Measurements from ENCODE around the gene RNF5.
"Not testable (repeated sequence)": the region's sequence is repeated elsewhere in the genome, so short reads cannot be mapped to it uniquely, and the experiment has no call there.

Gene RNF5, protein sequence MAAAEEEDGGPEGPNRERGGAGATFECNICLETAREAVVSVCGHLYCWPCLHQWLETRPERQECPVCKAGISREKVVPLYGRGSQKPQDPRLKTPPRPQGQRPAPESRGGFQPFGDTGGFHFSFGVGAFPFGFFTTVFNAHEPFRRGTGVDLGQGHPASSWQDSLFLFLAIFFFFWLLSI

GRCh38 chr6:32177788-32178546 lies at the start of gene RNF5:
TSS of gene RNF5 (plus strand) at chr6:32178405. CDS start at chr6:32178512, 107 bp downstream.
- in situ Hi-C loops (cut with HindIII; ENCODE audit: low sequenced_read_pairs): no loop called here

DNA sequence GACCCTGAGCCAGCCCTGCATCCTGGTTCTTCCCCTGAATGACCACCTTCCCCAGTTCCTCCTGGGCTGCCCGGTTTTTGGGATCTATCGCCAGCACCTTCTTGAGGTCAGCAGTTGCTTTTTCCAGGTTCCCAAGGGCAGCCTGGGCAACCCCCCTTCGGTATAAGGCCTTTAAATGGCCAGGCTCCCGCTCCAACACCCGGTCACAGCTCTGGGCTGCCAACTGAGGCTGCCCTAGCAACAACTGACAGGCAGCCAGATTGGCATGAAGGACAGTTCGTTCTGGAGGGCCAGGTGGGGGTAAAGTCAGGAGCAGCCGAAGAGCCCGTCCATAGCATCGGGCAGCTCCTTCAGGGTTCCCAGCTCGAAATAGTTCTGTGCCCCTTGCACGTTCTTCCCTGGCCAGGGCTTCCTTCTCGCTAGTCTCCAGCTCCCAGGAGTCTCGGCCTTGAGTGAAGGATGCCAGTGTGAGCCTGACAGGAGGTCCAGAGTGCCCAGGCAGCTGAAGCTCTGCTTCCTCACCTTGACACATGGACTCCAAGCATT lies 49.4 kb upstream of the RNF5 start:
- in situ Hi-C loops (cut with HindIII; ENCODE audit: low sequenced_read_pairs): no loop called here

- in situ Hi-C loops (cut with HindIII; ENCODE audit: low sequenced_read_pairs): no loop called here
These were observed 48.7 kb upstream of the RNF5 start for GRCh38 chr6:32129297-32130088.

GRCh38 chr6:32131439-32131948 lies 46.7 kb upstream of the RNF5 start:
- in situ Hi-C loops (cut with HindIII; ENCODE audit: low sequenced_read_pairs): no loop called here

DNA sequence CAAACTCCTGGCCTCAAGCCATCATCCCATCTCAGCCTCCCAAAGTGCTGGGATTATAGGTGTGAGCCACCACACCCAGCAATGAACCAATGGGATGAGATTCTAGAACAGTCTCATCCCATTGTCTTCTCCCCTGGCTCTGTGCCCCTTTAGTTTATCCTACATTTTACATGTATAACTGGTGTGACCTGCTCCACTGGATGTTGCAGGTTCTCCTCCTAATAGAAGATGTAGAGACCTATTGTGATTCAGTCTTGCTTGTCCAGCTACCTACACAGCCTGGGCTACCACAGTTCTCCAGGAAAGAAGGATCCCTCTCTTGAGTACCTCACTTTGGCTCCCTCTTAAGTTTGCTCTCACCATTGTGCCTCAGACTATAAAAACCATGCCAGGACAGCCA lies 46.1 kb upstream of the RNF5 start:
- in situ Hi-C loops (cut with HindIII; ENCODE audit: low sequenced_read_pairs): no loop called here

DNA sequence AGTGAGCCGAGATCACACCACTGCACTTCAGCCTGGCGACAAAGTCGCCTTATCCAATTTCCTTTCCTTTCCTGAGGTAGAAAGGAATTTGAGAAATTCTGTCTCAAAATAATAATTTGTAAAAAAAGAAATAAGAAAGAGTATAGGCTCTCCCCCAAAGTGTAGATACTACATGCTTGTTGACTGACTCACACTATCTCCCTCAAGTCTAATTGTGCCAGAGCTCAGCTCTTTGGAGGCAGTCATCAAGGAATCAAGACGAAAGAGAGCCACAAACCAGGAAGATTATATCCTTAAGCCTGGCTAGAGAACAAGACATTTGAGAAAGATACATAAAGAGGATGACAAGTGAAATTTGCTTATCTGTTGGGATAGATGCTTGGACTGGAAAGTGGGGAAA lies 44.4 kb upstream of the RNF5 start:
- in situ Hi-C loops (cut with HindIII; ENCODE audit: low sequenced_read_pairs): no loop called here

GRCh38 chr6:32137454-32137853 lies 40.8 kb upstream of the RNF5 start:
- in situ Hi-C loops (cut with HindIII; ENCODE audit: low sequenced_read_pairs): no loop called here

GRCh38 chr6:32139590-32139989 lies 38.6 kb upstream of the RNF5 start:
- in situ Hi-C loops (cut with HindIII; ENCODE audit: low sequenced_read_pairs): no loop called here

DNA sequence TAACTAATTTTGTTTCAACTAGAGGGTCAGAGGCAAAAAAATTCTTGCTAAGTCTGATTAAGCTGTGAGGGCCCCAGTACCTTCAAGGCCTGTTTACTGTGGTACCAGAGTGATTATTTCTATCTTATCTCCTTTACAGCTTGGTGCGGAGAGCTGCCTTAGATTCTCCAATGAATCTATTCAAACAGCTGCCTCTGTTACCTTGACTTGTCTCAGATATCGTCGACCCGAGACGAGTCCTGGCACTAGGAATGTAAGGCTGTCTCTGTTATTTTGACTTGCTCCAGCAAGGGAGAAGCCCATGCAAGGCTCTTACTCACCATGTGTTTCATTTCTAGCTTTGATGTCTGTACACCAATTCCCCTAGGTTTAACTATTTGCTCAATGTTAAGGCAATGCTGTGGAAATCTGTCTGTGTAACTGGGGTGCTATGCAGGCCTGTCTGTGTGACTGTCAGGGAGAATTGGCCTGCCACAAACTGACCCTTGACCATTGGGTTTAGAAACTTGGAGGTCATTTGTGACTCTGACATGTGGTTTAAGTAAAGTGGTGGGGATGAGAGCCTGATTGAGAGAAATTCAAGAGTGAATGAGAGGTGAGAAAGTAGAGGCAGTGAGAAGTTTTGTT lies 37.7 kb upstream of the RNF5 start:
- in situ Hi-C loops (cut with HindIII; ENCODE audit: low sequenced_read_pairs): no loop called here

GRCh38 chr6:32144238-32144637 lies 34.0 kb upstream of the RNF5 start:
- in situ Hi-C loops (cut with HindIII; ENCODE audit: low sequenced_read_pairs): not testable (repeated sequence)

- in situ Hi-C loops (cut with HindIII; ENCODE audit: low sequenced_read_pairs): no loop called here
These were observed 31.9 kb upstream of the RNF5 start for GRCh38 chr6:32146287-32146686.

DNA sequence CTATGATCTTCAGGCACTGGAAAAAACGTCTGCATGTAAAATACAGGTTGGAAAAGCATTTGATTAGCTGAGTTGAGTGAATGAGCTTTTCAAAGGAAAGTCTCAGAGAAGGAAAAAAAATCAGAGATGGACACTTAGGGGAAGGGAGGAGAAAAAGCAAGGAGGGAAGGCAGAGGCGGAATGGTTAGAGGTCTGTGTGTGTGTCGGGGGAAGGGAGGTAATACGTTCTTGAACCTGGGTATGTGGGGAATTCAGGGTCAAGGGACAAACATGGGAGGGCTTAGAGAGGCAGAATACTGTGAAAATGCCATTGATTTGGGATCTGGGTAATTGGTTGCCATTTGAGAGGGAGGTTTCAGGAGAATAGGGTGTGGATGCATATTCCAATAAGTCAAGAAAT lies 31.5 kb upstream of the RNF5 start:
- in situ Hi-C loops (cut with HindIII; ENCODE audit: low sequenced_read_pairs): no loop called here

DNA sequence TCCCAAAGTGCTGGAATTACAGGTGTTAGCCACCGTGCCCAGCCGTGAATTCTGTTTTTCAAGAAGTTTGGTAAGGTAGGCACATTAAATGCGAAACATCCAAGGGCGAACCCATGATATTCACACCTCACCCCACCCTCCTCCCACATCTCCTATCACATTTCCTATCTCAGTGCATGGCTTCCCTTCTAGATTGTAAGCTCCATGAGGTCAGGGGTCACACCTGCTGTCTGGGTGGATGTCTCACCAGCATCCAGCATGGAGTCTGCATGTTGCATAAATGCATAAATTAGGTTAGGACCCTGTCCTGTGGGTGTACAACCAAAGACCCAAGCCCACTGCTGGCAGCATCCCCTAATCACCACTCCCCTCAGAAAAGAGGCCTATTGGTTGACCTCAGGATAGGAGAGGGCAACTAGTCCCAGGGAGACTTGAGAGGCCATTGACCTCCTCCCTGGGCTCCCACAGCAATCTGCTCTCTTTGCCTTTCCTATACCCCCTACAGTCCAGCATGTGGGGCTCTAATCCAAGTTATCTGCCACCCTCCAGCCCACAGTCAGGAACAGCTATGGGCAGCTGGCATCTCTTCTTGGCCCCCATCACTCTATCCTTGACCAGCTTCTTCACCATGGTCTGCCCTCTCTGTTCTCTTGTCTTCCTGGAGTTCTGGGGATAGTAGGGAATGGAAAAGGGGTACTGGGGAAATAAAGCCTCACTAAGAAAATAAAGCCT lies 30.6 kb upstream of the RNF5 start:
- in situ Hi-C loops (cut with HindIII; ENCODE audit: low sequenced_read_pairs): no loop called here

DNA sequence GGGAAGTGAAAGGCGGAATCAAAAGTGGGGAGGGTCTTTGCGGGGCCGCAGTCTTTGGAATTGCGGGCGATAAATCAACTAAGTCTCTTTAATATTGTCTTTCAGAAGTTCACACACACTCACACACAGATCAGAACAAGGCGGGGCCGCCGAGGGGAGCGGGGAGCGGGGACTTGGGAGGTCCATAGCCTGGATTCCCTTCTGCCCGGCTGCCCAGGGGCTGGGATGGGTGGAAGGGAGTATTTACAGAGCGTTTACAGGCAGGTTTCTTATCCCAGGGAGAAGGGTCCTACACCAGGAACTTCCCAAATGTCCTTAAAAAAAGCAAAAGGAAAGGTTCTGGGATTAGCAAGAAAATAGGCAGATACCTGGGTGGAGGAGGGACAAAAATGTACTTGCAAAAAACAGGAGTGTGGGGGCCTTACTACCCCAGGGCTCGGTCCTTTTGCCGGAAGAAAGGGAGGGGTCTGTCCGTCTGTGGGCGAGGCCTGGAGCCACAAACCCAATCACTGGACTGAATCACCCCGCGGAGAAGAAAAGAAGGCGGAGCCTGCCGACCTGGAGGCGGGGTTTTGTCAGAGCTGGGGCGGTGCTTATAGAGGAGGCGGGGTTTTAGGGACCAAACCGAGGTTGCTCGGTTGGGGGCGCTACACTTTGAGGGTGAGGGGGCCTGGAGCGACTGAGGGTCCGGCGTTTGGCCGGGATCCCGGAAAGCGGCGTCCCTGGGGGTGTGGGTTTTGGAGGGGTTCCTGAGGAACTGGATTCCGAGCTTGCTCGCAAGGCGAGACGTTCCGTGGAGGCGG lies 29.7 kb upstream of the RNF5 start:
- in situ Hi-C loops (cut with HindIII; ENCODE audit: low sequenced_read_pairs): no loop called here

DNA sequence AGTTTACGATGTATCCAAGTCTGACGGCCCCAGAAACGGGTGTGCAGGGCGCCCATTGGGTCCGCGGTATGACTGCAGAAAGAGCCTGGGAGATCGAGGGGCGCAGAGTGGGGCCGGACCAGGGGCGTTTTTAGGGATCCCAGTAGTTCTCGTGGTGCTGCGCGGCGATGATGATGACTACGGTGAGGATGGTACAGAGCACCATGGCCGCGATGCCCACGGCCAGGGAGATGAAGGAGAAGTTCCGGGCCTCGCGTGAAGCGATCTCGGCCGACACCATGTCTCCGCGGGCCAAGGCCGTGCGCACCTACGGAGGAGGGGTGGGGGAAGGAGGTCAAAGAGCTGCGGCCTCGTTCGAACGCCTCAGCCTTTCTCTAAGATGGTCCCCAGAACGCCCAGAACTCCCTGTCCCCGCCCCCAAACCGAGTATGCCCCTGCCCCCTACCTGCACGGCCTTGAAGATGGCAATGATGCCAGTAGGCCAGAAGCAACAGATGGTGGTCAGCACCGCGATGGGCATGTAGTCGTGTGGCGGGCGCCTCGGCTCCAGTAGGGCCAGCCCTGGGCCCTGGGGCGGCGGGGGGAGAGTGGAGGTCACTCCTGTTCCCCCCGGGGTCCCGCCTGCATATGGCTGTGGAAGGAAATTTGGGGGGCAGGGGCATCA lies 29.0 kb upstream of the RNF5 start:
- in situ Hi-C loops (cut with HindIII; ENCODE audit: low sequenced_read_pairs): no loop called here

DNA sequence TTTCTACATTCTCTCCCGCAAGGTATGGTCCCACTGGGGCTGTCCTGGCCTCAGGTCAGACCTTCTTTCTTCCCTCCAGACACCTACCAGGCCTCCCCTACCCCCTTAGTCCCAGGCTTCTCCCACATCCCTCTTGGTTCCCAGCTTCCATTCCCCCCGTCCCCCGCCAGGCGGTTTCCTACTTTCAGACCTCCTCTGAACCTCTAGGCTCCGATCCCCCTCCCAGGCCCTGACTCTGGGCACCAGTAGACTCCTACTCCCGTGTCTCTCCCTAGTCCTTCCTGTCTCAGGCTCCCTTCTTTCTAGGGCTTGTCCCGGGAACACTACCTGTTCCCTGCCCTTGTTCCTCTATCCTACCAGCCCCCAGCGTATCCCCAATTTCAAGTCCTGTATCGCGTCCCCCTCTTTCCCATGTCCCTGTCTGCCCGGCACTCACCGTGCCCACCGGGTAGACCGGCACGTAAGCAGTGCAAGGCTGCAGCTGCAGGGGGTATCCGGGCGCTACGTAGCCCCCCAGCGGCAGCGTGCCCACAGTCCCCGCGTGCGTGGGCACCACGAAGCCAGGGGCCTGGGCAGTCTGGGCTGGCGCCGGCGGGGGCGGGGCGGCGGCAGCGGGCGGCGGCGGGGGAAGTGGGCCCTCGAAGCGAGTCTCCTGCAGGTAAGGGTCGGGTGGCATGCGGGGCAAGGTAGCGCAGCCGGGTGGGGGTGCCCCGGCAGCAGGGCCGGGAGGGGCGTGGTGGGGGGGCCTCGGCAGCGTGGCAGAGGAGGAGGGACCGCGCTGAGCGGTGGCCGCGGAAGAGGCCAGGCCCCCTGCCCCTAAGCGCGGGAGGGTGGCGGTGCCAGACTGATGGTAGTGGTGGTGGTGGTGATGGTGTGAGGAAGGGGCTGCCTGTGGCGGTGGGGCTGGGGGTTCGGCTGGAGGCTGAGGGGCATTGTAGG lies 28.0 kb upstream of the RNF5 start:
- in situ Hi-C loops (cut with HindIII; ENCODE audit: low sequenced_read_pairs): no loop called here

- in situ Hi-C loops (cut with HindIII; ENCODE audit: low sequenced_read_pairs): no loop called here
These were observed 26.9 kb upstream of the RNF5 start for GRCh38 chr6:32151181-32151862.

All from endothelial cell of hepatic sinusoid (primary cell).